NOMO-1 (cell line): Measurements from ENCODE around the gene DOLPP1.

Experiments
- DNase-seq, 2 experiments: peaks; one replicate each; lab custom pipeline; 2025; ENCODE audit not compliant: unreplicated experiment in 2 of 2; lab: John Stamatoyannopoulos, UW

DOLPP1 gene

DNA sequence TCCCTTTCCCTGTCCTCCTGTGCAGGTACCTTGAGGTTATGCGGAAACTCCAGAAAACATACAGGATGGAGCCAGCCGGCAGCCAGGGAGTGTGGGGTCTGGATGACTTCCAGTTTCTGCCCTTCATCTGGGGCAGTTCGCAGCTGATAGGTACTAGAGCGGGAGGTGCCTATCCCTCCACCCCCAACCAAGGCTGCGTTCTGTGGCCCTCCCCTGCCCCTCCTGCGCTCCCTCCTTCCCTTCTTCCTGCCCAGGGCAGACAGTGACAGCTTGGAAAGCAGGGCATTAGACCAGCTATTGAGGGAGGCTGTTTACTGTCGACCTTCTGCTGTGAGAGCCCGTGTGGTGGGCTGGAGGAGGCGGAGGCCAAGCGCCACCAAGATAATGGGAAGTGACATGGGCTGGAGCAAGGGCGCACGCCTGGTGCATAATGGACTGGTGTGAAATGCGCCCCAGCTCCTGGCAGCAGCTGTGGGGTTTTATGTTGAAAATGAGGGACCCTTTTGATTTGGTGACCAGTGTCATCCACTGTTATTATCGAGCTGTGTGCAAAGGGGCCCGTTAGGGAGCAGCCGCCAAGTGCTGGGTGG, 55.6 kb downstream of the DOLPP1 start:
- DNase-seq, result no peak

- DNase-seq, result no peak
These were observed 56.6 kb downstream of the DOLPP1 start for GRCh38 chr9:129137292-129138143.

DNA sequence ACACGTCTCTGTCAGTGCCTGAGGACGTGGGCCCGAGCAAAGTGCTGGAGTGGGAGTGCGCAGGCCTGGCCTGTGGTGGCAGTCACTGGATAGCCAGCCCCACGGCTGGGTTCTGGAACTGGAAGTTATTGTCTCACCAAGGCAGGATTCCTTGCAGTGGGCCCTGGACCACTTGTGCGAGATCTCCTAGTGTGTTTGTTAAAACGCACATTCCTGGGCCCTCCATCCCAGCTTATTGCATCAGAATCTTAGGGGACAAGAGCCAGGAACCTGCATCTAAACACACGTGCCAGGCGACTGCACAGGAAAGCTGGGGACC, 57.2 kb downstream of the DOLPP1 start:
- DNase-seq, result no peak

DNA sequence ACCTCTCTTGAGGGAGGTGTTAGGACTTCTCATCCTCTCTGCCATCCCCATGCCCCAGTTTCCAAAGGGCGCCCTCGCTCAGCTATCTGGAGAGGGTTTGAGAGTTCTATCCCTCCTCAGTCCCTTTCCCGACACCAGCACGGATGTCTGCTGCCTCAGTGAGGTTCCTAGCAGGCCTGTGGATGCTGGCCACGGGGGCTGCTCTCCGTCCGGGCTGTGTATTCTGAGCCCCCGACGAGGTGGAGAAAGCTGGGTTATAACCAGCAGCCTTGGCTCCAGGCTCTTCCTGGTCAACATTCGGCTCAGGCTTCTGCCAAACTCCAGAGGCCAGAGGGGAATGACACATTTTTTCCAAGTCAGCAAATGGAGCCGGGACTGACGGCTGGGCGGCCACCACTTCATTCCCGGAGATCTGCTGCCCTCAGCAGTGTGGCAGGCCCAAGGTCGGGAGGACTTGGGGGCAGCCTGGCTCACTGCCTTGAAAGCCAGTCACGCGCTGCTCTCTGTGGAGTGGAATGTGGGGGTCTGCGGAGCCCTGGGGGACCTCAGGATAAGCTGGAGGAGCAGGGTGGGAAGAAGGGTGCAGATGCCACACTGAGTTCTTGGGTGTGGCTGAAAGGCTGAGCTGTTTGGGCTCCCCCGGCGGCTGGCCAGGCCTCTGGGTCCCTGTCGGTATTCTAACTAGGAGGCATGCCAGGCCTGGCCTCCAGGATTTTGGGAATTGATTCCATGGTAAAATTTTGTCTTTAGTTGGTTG, 57.7 kb downstream of the DOLPP1 start:
- DNase-seq, result no peak

- peak; percentile 86 to 88 for DNase-seq
These were observed 58.5 kb downstream of the DOLPP1 start for GRCh38 chr9:129139233-129139992.

DNA sequence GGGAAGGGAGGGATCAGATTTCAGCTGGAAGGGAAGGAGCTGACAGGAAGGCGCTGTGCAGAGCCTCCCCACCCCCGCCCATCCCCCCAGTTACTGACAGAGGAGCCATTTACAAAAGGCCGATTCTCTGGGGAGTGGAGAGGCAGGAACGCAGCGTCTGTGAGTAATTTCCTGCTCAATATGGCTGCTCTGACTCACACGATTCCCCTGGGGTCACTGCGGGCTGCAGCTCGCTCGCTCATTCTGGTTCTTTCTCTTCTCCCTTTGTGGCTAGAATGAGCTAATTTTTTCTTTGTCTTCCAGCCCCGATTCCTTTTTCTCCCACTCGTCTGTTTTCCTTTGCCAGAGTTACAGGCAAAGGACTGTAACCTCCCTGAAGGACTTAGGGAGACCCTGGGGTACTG, 59.1 kb downstream of the DOLPP1 start:
- DNase-seq, result peak; percentile 94 to 96
